Measurements from ENCODE around the gene DPYD.

DPYD gene

DNA sequence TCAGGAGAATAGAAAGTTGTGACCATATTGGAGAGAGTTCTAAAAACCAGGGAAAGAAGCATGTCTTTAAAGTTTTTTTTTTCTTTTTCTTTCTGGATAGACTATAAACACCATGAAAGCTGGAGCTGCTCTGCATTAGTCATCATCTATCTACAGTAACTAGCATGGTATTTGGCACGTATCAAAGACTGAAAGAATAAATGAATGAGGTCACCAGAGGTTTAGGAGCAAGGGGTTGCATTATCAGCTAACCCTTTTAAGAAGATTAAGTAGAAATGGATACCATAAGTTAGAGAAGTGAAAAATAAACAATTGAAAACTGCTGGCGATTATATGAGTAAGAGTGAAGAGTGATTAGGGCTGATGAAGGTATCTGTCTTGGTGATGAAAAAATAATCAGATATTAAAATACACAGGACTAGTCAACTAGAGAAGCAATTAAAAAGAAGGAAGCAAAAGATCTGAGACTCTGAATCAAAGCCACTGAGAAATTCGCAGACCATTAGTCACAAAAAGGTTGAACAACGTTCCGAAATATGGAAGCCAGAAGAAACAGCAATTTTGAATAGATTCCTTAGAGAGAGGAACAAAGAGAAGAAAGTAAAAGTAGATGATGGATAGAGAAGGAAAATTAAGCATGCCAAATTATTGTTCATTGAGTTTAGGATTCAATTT is 536.4 kb downstream of the DPYD start:
- H3K4me3 ChIP-seq (ENCODE audit: low read depth, low read length) = no peak overlapping the region
- TF ChIP-seq CTCF (IDR thresholded peaks at IDR 0.05; ENCODE audit: borderline replicate concordance, insufficient read depth, low read depth, low read length) = no peak

DNA sequence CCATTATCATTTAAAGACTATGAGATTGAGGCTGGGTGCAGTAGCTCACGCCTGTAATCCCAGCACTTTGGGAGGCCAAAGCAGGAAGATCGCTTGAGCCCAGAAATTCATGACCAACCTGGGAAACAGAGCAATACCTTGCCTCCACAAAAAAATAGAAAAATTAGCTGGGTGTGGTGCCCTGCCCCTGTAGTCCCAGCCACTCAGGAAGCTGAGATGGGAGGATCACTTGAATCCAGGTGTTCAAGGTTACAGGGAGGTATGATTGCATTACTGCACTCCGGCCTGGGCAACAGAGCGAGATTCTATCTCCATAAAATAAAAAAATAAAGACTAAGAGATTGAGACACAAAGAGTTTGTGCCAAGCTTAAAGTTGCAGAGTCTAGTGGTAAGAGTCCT is 537.0 kb downstream of the DPYD start:
- no peak for TF ChIP-seq CTCF (IDR thresholded peaks at IDR 0.05; ENCODE audit: borderline replicate concordance, insufficient read depth, low read depth, low read length)
- H3K4me3 ChIP-seq (ENCODE audit: low read depth, low read length) = no peak overlapping the region

GRCh38 chr1:97382206-97382605 is 538.6 kb downstream of the DPYD start:
- no peak for TF ChIP-seq CTCF (IDR thresholded peaks at IDR 0.05; ENCODE audit: borderline replicate concordance, insufficient read depth, low read depth, low read length)

DNA sequence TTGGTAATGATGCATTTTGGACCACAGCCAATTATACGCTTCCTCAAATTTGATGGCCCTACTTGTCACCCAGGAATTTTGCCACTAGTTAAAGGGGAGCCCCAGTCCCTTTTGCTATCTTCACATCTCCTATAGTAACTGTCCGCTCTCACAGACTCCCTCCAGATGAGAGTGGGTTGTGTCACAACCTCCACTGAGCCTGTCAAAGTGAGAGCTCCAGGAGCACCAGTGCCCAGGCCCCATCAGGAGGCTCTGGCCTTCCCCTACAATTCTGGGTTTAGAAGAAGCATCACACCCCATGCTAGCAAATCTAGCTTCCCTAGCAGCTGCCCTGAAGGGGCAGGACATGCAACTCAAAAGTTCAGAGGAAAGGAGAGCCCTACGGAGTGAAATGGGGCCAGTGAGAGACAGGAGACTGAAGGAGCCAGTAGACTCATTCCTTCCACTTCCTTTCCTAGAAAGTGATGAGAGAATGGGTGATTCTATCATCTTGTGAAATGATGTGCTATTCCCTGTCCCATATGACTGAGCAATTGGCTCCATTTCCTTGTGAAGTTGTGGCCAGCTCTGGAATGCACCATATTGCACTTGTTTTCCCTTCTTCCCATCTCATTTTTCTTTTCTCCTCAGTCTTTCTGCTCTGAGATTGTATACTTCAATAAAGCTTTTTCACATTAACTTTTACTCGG is 541.3 kb downstream of the DPYD start:
- no peak overlapping the region for H3K4me3 ChIP-seq (ENCODE audit: low read depth, low read length)
- TF ChIP-seq CTCF (IDR thresholded peaks at IDR 0.05; ENCODE audit: borderline replicate concordance, insufficient read depth, low read depth, low read length) = no peak

More at GRCh38 chr1:97382206-97382605, 538.6 kb downstream of the DPYD start:
- H3K4me3 ChIP-seq (ENCODE audit: low read depth, low read length) = no peak overlapping the region

GRCh38 chr1:97378596-97378995 is 542.2 kb downstream of the DPYD start:
- no peak for TF ChIP-seq CTCF (IDR thresholded peaks at IDR 0.05; ENCODE audit: borderline replicate concordance, insufficient read depth, low read depth, low read length)
- H3K4me3 ChIP-seq (ENCODE audit: low read depth, low read length) = no peak overlapping the region

GRCh38 chr1:97377432-97378034 is 543.3 kb downstream of the DPYD start:
- TF ChIP-seq CTCF (IDR thresholded peaks at IDR 0.05; ENCODE audit: borderline replicate concordance, insufficient read depth, low read depth, low read length) = no peak
- no peak overlapping the region for H3K4me3 ChIP-seq (ENCODE audit: low read depth, low read length)
